A673 (cell line): ENCODE measurements around the gene PSMA7.

Source experiments
- CTCF ChIP-seq: fragments of 300-800, 200-600 bp; sonication (generic); conservative IDR thresholded peaks from 2 replicates; pipeline ENCODE4 v1.5.1; 2017; ENCODE audit warnings: low read depth, mild to moderate bottlenecking, antibody characterized with exemption, low read length, moderate library complexity, mixed read lengths
- EZH2 ChIP-seq: fragments of 200-600 bp; sonication (generic); IDR thresholded peaks from 2 replicates; pipeline ENCODE4 v1.6.1; 2017; ENCODE audit warnings: borderline replicate concordance, low read depth, mild to moderate bottlenecking, mixed read lengths, antibody characterized with exemption, low read length; ENCODE audit not compliant: poor library complexity, severe bottlenecking

- TF ChIP-seq CTCF (no peak), EZH2 (no peak)
Measured at GRCh38 chr20:62160253-62160652, 17.1 kb upstream of the PSMA7 start.
